Gastrocnemius medialis (tissue), 4 donors: ENCODE results near the gene PAK4. TPM values are rescaled to one million over a fixed set of nuclear protein-coding genes. Genes with fewer than 3 reads are reported as not detected.

ENCODE experiments used
- ATAC-seq, 2 donors: fragments of 150-250 bp; one replicate each; pipeline ENCODE4 v1.9.1; 2016
- DNase-seq, 2 donors: peaks; one replicate each; pipeline ENCODE4 v3.0.0-alpha.2; 2019
- H3K27ac ChIP-seq, 4 donors: fragments of 200-600 bp; sonication (generic); 1 replicate in 1 of 4; 2 replicates in 3 of 4; pipeline ENCODE4 v1.5.1; 2016 to 2018; ENCODE audit warnings: mild to moderate bottlenecking in 2 of 4, moderate library complexity in 1 of 4
- H3K27me3 ChIP-seq, 3 donors: fragments of 200-600 bp; sonication (generic) in 2 of 3; 1 replicate in 1 of 3; 2 replicates in 2 of 3; pipeline versions ENCODE4 v1.5.1 to v1.6.0; 2016 to 2019; ENCODE audit warnings: mild to moderate bottlenecking in 1 of 3, moderate library complexity in 1 of 3
- H3K36me3 ChIP-seq, 2 donors: fragments of 200-600 bp; sonication (generic) in 1 of 2; one replicate each; pipeline ENCODE4 v1.5.1; 2017 to 2018
- H3K4me1 ChIP-seq, 2 donors: fragments of 200-600 bp; sonication (generic) in 1 of 2; one replicate each; pipeline ENCODE4 v1.5.1; 2016 to 2017; ENCODE audit warnings: mild to moderate bottlenecking in 2 of 2
- H3K4me3 ChIP-seq, 4 donors: fragments of 200-600 bp; sonication (generic) in 3 of 4; 1 replicate in 1 of 4; 2 replicates in 3 of 4; pipeline ENCODE4 v1.5.1; 2016 to 2019; ENCODE audit warnings: mild to moderate bottlenecking in 2 of 4
- H3K9me3 ChIP-seq, 3 donors: fragments of 200-600 bp; sonication (generic) in 2 of 3; 1 replicate in 1 of 3; 2 replicates in 2 of 3; pipeline ENCODE4 v1.5.1; 2016 to 2019
- CTCF ChIP-seq, 5 experiments: fragments of 450-650 bp in 3 of 5; fragments of 200-600 bp in 2 of 5; sonication (generic) in 2 of 5; IDR thresholded peaks in 4 of 5; conservative IDR thresholded peaks in 1 of 5; 1 replicate in 4 of 5; 2 replicates in 1 of 5; pipeline ENCODE4 v1.5.1; 2016 to 2019; ENCODE audit warnings: antibody characterized with exemption in 5 of 5, mild to moderate bottlenecking in 3 of 5, moderate library complexity in 3 of 5
- POLR2A ChIP-seq, 2 donors: fragments of 450-650 bp; IDR thresholded peaks; one replicate each; pipeline ENCODE4 v1.6.1; 2017; ENCODE audit warnings: antibody characterized with exemption in 2 of 2, mild to moderate bottlenecking in 2 of 2, moderate library complexity in 2 of 2
- in situ Hi-C, 4 donors: fragments of 200-750 bp; cut with MboI; loops; one replicate each; pipeline versions ENCODE4 v1.15.0 to v1.8.0; 2017; ENCODE audit warnings: low sequenced_read_pairs in 4 of 4
- intact Hi-C: fragments of 100-400 bp; cut with DNase I; formaldehyde crosslinking; loops from one replicate; pipeline ENCODE4 v1.15.1; 2023; ENCODE audit warnings: low total_unique reads
- total RNA-seq, 4 donors: library from RNA; depleted of rRNA; stranded (reverse); fragments of >200 nt; gene quantifications; one replicate each; pipeline versions ENCODE4 v1.1.0 to v1.2.3, GENCODE V29; 2016

The PAK4 gene
- total RNA-seq, 4 donors from 2014 or later = 4.7 to 11.7 (median 8.3) TPM

DNA sequence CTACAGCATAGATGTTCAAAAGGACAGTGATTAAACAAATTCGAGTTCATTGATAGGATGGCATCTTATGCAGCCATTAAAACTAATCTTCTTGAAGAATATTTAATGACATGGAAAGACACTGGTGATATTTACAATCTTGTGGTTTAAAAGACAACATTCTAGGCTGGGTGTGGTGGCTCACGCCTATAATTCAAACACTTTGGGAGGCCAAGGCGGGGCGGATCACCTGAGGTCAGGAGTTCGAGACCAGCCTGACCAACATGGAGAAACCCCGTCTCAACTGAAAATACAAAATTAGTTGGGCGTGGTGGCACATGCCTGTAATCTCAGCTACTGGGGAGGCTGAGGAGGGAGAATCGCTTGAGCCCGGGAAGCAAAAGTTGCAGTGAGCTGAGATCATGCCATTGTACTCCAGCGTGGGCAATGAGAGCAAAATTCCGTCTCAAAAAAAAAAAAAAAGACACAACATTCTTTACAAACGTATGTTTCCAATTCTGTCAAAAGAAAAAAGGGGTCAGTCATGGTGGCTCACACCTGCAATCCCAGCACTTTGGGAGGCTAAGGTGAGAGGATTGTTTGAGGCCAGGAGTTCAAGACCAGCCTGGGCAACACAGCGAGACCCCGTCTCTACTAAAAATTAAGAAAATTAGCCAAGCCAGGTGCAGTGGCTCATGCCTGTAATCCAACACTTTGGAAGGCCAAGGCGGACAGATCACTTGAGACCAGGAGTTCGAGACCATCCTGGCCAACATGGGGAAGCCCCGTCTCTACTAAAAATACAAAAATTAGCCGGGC is 2.5 kb upstream of the PAK4 start:
- Histone ChIP-seq H3K36me3 (no peaks in the 10 kb centered on the region), H3K9me3 (no peaks in the 10 kb centered on the region), H3K4me1 (peaks cover 12 to 23% of the 10 kb centered on the region in 2 donors), H3K27me3 (peaks cover 0 to 4% (median 3%) of the 10 kb centered on the region in 3 donors), H3K27ac (no peak overlapping the region), H3K4me3 (no peak overlapping the region)
- in situ Hi-C loops (loop anchor here in 2 of 4 donors (5.0 to 25.0 kb wide), 2 partner anchors 204 to 414 kb away; partner anchors contain the start of genes EID2 (in 2 of the 2) and EID2B (in 2 of the 2)), intact Hi-C loops (loop anchor here (1.0 to 2.0 kb wide), 2 partner anchors 64 to 205 kb away; no protein-coding TSS in a partner anchor)
- TF ChIP-seq CTCF (IDR thresholded peaks at IDR 0.05 in 4 of 5, conservative IDR thresholded peaks at IDR 0.05 in 1 of 5) = no peak
- no peak for TF ChIP-seq POLR2A (IDR thresholded peaks at IDR 0.05)
- ATAC-seq = no peak
- DNase-seq = no peak

DNA sequence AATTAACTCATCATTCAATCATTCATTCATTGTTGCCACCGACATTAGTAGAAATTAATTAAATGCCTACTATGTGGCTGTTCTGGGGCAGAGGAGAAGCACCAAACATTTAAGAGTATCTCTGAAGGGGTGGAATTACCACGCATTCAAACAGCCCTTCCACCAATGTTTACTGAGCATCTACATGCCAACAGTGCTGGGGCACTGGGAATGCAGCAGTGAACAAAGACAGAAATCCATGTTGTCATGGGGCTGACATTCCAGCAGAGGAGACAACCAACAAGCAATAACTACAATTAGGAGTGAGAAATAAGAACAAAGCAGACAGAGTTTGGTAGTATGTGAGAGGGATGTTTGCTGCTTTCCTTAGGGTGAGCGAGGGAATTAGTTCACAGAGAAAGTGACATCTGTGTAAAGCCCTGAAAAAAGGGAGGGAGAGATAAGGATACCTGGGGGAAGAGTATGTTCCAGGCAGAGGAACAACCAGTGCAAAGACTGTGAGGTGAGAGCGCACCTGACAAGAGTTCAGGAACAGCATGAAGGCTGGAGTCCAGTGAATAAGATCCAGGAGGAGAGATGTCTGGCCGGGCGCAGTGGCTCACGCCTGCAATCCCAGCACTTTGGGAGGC is 1.3 kb upstream of the PAK4 start:
- no peak overlapping the region for H3K27ac ChIP-seq
- peaks cover 12 to 23% of the 10 kb centered on the region in 2 donors for H3K4me1 ChIP-seq
- no peak for DNase-seq
- H3K27me3 ChIP-seq = peaks cover 0 to 4% (median 3%) of the 10 kb centered on the region in 3 donors
- TF ChIP-seq POLR2A (IDR thresholded peaks at IDR 0.05) = no peak
- no peak for TF ChIP-seq CTCF (IDR thresholded peaks at IDR 0.05 in 4 of 5, conservative IDR thresholded peaks at IDR 0.05 in 1 of 5)
- no peaks in the 10 kb centered on the region for H3K36me3 ChIP-seq
- no peak for ATAC-seq
- no peak overlapping the region for H3K4me3 ChIP-seq
- no peaks in the 10 kb centered on the region for H3K9me3 ChIP-seq
- intact Hi-C loops = loop anchor here (2.0 kb wide), 1 partner anchor 357 kb away; the partner anchor contains the start of gene TIMM50
- in situ Hi-C loops = loop anchor here in 2 of 4 donors (5.0 to 25.0 kb wide), 2 partner anchors 203 to 413 kb away; partner anchors contain the start of genes EID2 (in 2 of the 2) and EID2B (in 2 of the 2)

GRCh38 chr19:39125199-39125553 is 410 bp upstream of the PAK4 start:
- Histone ChIP-seq H3K27ac (peak overlapping the region; percentile 76 to 90 (median 80)), H3K4me1 (peaks cover 12 to 26% of the 10 kb centered on the region in 2 donors), H3K36me3 (no peaks in the 10 kb centered on the region), H3K9me3 (no peaks in the 10 kb centered on the region), H3K4me3 (peak overlapping the region; percentile 73 to 96 (median 82)), H3K27me3 (peaks cover 0 to 4% (median 3%) of the 10 kb centered on the region in 3 donors)
- ATAC-seq (no peak), DNase-seq (no peak)
- intact Hi-C loops (loop anchor here (1.0 to 5.0 kb wide), 3 partner anchors 217 to 407 kb away; partner anchors contain the start of genes EID2B, SAMD4B and TIMM50), in situ Hi-C loops (no loop called here)
- TF ChIP-seq CTCF (IDR thresholded peaks at IDR 0.05 in 4 of 5, conservative IDR thresholded peaks at IDR 0.05 in 1 of 5) (no peak), POLR2A (IDR thresholded peaks at IDR 0.05) (no peak)

DNA sequence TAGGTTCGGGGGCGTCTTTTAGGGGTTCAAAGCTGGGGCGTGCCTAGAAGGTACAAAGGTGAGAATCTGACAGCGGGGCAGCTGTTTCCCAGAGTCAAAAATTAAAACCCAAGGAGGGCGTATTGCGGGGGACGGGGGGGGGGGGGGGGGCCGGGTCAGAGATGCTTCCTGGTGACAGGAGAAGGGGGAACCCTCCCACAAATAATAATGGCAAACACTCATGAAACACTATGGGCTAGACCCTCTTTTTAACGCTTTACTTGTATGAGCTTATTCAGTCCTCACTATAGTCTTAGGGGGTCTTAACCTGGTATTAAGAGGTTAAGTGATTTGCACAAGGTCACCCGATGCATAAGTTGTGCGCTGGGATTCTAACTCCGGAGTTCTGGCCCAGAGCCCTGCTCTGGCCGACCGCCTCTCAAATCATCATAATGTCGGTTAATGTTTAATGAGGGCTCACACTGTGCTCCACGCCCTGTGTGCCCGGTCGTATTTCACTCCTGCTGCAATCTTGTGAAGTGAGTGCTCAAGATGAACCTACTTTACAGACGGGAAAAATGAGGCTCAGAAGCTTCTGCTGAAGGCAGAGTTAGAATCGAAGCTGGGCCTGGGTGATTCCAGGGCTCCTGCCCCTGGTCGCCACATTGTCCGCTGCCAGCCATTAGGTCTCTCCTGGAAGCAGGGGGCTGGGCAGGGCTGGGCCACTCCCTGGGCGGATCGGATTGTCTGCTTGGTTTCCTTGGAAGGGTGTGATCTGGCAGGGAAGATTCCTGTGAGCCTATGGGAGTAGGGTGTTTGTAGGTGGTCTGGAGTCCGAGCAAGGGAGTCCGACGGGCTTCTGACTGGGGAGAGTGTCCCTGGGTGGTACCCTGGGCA is 964 bp downstream of the PAK4 start:
- intact Hi-C loops = loop anchor here (5.0 kb wide), 1 partner anchor 406 kb away; the partner anchor contains the start of gene EID2B
- TF ChIP-seq POLR2A (IDR thresholded peaks at IDR 0.05) (no peak), CTCF (IDR thresholded peaks at IDR 0.05 in 4 of 5, conservative IDR thresholded peaks at IDR 0.05 in 1 of 5) (no peak)
- peaks cover 21 to 36% of the 10 kb centered on the region in 2 donors for H3K4me1 ChIP-seq
- no peak for DNase-seq
- H3K27me3 ChIP-seq = no peaks in the 10 kb centered on the region
- ATAC-seq = no peak
- in situ Hi-C loops = no loop called here
- H3K9me3 ChIP-seq = no peaks in the 10 kb centered on the region
- peak overlapping the region; percentile 76 to 90 (median 80) for H3K27ac ChIP-seq
- H3K4me3 ChIP-seq = peak overlapping the region; percentile 73 to 96 (median 82)
- no peaks in the 10 kb centered on the region for H3K36me3 ChIP-seq
